ENCODE measurements around the gene HOXA9.

HOXA9 gene

GRCh38 chr7:27175626-27176523 lies 10.5 kb upstream of the HOXA9 start:
- peaks cover 4 to 55% of the 10 kb centered on the region in 2 experiments for H3K36me3 ChIP-seq (ENCODE audit: control insufficient read depth in 1 of 2, insufficient read depth in 2 of 2, low read depth in 1 of 2, low read length in 2 of 2)

GRCh38 chr7:27174874-27175625 lies 9.7 kb upstream of the HOXA9 start:
- Histone ChIP-seq H3K4me2 (ENCODE audit: low read length, poor library complexity, severe bottlenecking) (peak overlapping the region; percentile 60), H2BK120ac (ENCODE audit: low read depth, low read length) (no peak overlapping the region), H3K14ac (ENCODE audit: low read length in 2 of 2) (no peak overlapping the region), H2AFZ (ENCODE audit: low read depth, low read length) (no peak overlapping the region), H3K23ac (ENCODE audit: low read length in 2 of 2) (no peak overlapping the region), H3K9me3 (ENCODE audit: control insufficient read depth, low read length) (no peaks in the 10 kb centered on the region), H3K4me3 (ENCODE audit: insufficient read depth in 1 of 2, low read depth in 1 of 2, low read length in 2 of 2) (peak overlapping the region; percentile 61 to 92), H2AK5ac (ENCODE audit: low read length, severe bottlenecking) (no peak overlapping the region), H3K4me1 (ENCODE audit: control insufficient read depth, insufficient read depth, low read depth, low read length) (no peaks in the 10 kb centered on the region), H4K8ac (ENCODE audit: low read length) (no peak overlapping the region), H2BK12ac (ENCODE audit: low read length in 2 of 2) (no peak overlapping the region), H3K18ac (ENCODE audit: low read depth in 1 of 2, low read length in 2 of 2) (peak overlapping the region in 1 of 2 experiments; percentile 18), H4K91ac (ENCODE audit: low read length) (no peak overlapping the region), H3K4ac (ENCODE audit: low read depth in 1 of 2, low read length in 2 of 2) (no peak overlapping the region), H3K9ac (ENCODE audit: low read length) (peak overlapping the region; percentile 90), H2BK15ac (ENCODE audit: low read depth, poor library complexity, severe bottlenecking) (no peak overlapping the region), H3K27ac (ENCODE audit: low read length, poor library complexity, severe bottlenecking) (peak overlapping the region; percentile 71), H2BK5ac (ENCODE audit: low read depth, low read length, poor library complexity, severe bottlenecking) (no peak overlapping the region), H3K79me1 (replicated peaks; ENCODE audit: low read length, poor library complexity, severe bottlenecking) (no peaks in the 10 kb centered on the region), H3K27me3 (ENCODE audit: control insufficient read depth in 1 of 2, insufficient read depth in 1 of 2, low read length in 2 of 2) (peaks cover 0 to 8% of the 10 kb centered on the region in 2 experiments), H3K36me3 (ENCODE audit: control insufficient read depth in 1 of 2, insufficient read depth in 2 of 2, low read depth in 1 of 2, low read length in 2 of 2) (peaks cover 4 to 56% of the 10 kb centered on the region in 2 experiments)
- 61% methylated on average over 12 of the region's 12 CpGs for WGBS
- DNase-seq, result no peak

More at GRCh38 chr7:27175626-27176523, 10.5 kb upstream of the HOXA9 start:
- 51% methylated on average over 40 of the region's 40 CpGs for WGBS
- Histone ChIP-seq H2AK5ac (ENCODE audit: low read length, severe bottlenecking) (no peak overlapping the region), H3K4ac (ENCODE audit: low read depth in 1 of 2, low read length in 2 of 2) (no peak overlapping the region), H3K9me3 (ENCODE audit: control insufficient read depth, low read length) (no peaks in the 10 kb centered on the region), H2BK5ac (ENCODE audit: low read depth, low read length, poor library complexity, severe bottlenecking) (peak overlapping the region; percentile 20), H3K4me1 (ENCODE audit: control insufficient read depth, insufficient read depth, low read depth, low read length) (peaks cover 7% of the 10 kb centered on the region), H2BK15ac (ENCODE audit: low read depth, poor library complexity, severe bottlenecking) (no peak overlapping the region), H3K14ac (ENCODE audit: low read length in 2 of 2) (no peak overlapping the region), H3K18ac (ENCODE audit: low read depth in 1 of 2, low read length in 2 of 2) (peak overlapping the region in 1 of 2 experiments; percentile 18), H2BK12ac (ENCODE audit: low read length in 2 of 2) (no peak overlapping the region), H2BK120ac (ENCODE audit: low read depth, low read length) (no peak overlapping the region), H3K23ac (ENCODE audit: low read length in 2 of 2) (no peak overlapping the region), H3K4me2 (ENCODE audit: low read length, poor library complexity, severe bottlenecking) (peak overlapping the region; percentile 60), H4K8ac (ENCODE audit: low read length) (no peak overlapping the region), H3K27me3 (ENCODE audit: control insufficient read depth in 1 of 2, insufficient read depth in 1 of 2, low read length in 2 of 2) (peaks cover 0 to 8% of the 10 kb centered on the region in 2 experiments), H3K9ac (ENCODE audit: low read length) (peak overlapping the region; percentile 90), H4K91ac (ENCODE audit: low read length) (no peak overlapping the region), H3K27ac (ENCODE audit: low read length, poor library complexity, severe bottlenecking) (peak overlapping the region; percentile 71), H2AFZ (ENCODE audit: low read depth, low read length) (no peak overlapping the region), H3K79me1 (replicated peaks; ENCODE audit: low read length, poor library complexity, severe bottlenecking) (no peaks in the 10 kb centered on the region), H3K4me3 (ENCODE audit: insufficient read depth in 1 of 2, low read depth in 1 of 2, low read length in 2 of 2) (peak overlapping the region; percentile 61 to 92)
- DNase-seq, result no peak

- H3K4me3 ChIP-seq (ENCODE audit: insufficient read depth in 1 of 2, low read depth in 1 of 2, low read length in 2 of 2), result peak within 1 kb of the TSS; percentile 61 to 92
Measured at GRCh38 chr7:27173956-27174873, 8.9 kb upstream of the HOXA9 start, which contains the start of gene HOXA10. Gene HOXA10 (minus strand): TSS chr7:27174320. CDS start chr7:27174306, 14 bp downstream.

More at GRCh38 chr7:27173956-27174873, 8.9 kb upstream of the HOXA9 start, which contains the start of gene HOXA10:
- Histone ChIP-seq H3K9me3 (ENCODE audit: control insufficient read depth, low read length) (no peaks in the 10 kb centered on the region), H2BK15ac (ENCODE audit: low read depth, poor library complexity, severe bottlenecking) (peak within 1 kb of the TSS; percentile 91), H2AK5ac (ENCODE audit: low read length, severe bottlenecking) (no peak within 1 kb of the TSS), H4K8ac (ENCODE audit: low read length) (peak within 1 kb of the TSS; percentile 95), H3K23ac (ENCODE audit: low read length in 2 of 2) (peak within 1 kb of the TSS; percentile 74 to 95), H2BK5ac (ENCODE audit: low read depth, low read length, poor library complexity, severe bottlenecking) (peak within 1 kb of the TSS; percentile 88), H2BK12ac (ENCODE audit: low read length in 2 of 2) (peak within 1 kb of the TSS; percentile 42 to 83), H2AFZ (ENCODE audit: low read depth, low read length) (no peak within 1 kb of the TSS), H3K79me1 (replicated peaks; ENCODE audit: low read length, poor library complexity, severe bottlenecking) (no peaks in the 10 kb centered on the region), H3K18ac (ENCODE audit: low read depth in 1 of 2, low read length in 2 of 2) (peak within 1 kb of the TSS; percentile 90 to 91), H3K27ac (ENCODE audit: low read length, poor library complexity, severe bottlenecking) (peak within 1 kb of the TSS; percentile 85), H3K4me2 (ENCODE audit: low read length, poor library complexity, severe bottlenecking) (peak within 1 kb of the TSS; percentile 60), H2BK120ac (ENCODE audit: low read depth, low read length) (peak within 1 kb of the TSS; percentile 96), H3K9ac (ENCODE audit: low read length) (peak within 1 kb of the TSS; percentile 90), H3K4me1 (ENCODE audit: control insufficient read depth, insufficient read depth, low read depth, low read length) (no peaks in the 10 kb centered on the region), H3K36me3 (ENCODE audit: control insufficient read depth in 1 of 2, insufficient read depth in 2 of 2, low read depth in 1 of 2, low read length in 2 of 2) (peaks cover 4 to 63% of the 10 kb centered on the region in 2 experiments), H3K27me3 (ENCODE audit: control insufficient read depth in 1 of 2, insufficient read depth in 1 of 2, low read length in 2 of 2) (peaks cover 0 to 8% of the 10 kb centered on the region in 2 experiments), H3K14ac (ENCODE audit: low read length in 2 of 2) (peak within 1 kb of the TSS; percentile 15 to 80), H4K91ac (ENCODE audit: low read length) (peak within 1 kb of the TSS; percentile 89), H3K4ac (ENCODE audit: low read depth in 1 of 2, low read length in 2 of 2) (peak within 1 kb of the TSS; percentile 54 to 82)
- no peak for DNase-seq
- WGBS, result 17% methylated on average over 82 of the region's 82 CpGs
